Measurements from ENCODE around the gene NAGPA. TPM values are rescaled to one million over a fixed set of nuclear protein-coding genes. Genes with fewer than 3 reads are reported as not detected.

The NAGPA gene
- total and polyA plus RNA-seq, 2 of the 13 experiments (the other 11 are each of a cell fraction or from before 2014, with no cell fraction given) = 27.1 to 60.3 TPM

DNA sequence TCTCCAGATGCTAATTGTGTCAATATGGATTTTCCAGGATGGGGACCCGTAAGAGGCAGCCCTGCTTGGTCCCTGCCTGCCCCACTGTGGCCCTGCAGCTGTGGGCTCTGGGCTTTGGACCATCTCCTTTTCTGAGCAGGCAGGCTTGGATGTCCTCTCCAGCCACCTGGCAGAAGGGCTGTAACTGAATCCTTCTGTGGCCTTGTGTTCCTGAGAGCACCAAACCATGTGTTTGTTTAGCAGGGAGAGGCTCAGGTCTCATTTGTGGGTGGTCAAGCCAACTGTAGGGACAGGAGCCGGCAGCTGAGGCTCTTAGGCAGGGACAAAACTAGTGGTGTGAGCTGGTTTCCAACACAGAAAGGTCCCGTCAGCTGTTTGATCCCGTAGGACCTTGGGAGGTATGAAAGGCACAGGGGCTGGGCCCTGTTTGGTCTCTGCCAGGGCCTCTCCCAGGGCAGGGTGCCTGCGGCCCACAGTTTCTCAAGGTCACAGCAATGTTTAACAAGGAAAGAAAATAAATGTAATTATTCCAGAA lies 57.1 kb downstream of the NAGPA start (continued):
- TF ChIP-seq, protein P1, sequence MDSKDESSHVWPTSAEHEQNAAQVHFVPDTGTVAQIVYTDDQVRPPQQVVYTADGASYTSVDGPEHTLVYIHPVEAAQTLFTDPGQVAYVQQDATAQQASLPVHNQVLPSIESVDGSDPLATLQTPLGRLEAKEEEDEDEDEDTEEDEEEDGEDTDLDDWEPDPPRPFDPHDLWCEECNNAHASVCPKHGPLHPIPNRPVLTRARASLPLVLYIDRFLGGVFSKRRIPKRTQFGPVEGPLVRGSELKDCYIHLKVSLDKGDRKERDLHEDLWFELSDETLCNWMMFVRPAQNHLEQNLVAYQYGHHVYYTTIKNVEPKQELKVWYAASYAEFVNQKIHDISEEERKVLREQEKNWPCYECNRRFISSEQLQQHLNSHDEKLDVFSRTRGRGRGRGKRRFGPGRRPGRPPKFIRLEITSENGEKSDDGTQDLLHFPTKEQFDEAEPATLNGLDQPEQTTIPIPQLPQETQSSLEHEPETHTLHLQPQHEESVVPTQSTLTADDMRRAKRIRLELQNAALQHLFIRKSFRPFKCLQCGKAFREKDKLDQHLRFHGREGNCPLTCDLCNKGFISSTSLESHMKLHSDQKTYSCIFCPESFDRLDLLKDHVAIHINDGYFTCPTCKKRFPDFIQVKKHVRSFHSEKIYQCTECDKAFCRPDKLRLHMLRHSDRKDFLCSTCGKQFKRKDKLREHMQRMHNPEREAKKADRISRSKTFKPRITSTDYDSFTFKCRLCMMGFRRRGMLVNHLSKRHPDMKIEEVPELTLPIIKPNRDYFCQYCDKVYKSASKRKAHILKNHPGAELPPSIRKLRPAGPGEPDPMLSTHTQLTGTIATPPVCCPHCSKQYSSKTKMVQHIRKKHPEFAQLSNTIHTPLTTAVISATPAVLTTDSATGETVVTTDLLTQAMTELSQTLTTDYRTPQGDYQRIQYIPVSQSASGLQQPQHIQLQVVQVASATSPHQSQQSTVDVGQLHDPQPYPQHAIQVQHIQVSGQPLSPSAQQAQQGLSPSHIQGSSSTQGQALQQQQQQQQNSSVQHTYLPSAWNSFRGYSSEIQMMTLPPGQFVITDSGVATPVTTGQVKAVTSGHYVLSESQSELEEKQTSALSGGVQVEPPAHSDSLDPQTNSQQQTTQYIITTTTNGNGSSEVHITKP (CRISPR knock-in tag; IDR thresholded peaks at IDR 0.05; ENCODE audit: low read depth) = no peak
- no peak for TF ChIP-seq PLRG1 (conservative IDR thresholded peaks at IDR 0.05)
- no peak for TF ChIP-seq ZNF138 (CRISPR knock-in tag; IDR thresholded peaks at IDR 0.05; ENCODE audit: low read depth)
- 0 out of 2 replicates have a peak, but pooled peaks have one; percentile 58 for TF ChIP-seq PAWR (CRISPR knock-in tag; IDR thresholded peaks at IDR 0.05; ENCODE audit: borderline replicate concordance)
- no peak for TF ChIP-seq MTF1 (CRISPR knock-in tag; IDR thresholded peaks at IDR 0.05)
- TF ChIP-seq ZNF567 (CRISPR knock-in tag; IDR thresholded peaks at IDR 0.05; ENCODE audit: borderline replicate concordance) = peak; percentile 56; the same call in 1 of the 2 replicates
- no peak for TF ChIP-seq ETV6 (CRISPR knock-in tag; conservative IDR thresholded peaks at IDR 0.05)
- TF ChIP-seq PRDM4 (CRISPR knock-in tag; IDR thresholded peaks at IDR 0.05; ENCODE audit: borderline replicate concordance) = no peak
- TF ChIP-seq ZNF350 (CRISPR knock-in tag; IDR thresholded peaks at IDR 0.05; ENCODE audit: borderline replicate concordance, low read depth) = peak; percentile 72
- TF ChIP-seq CHD4 (IDR thresholded peaks at IDR 0.05; ENCODE audit: borderline replicate concordance, low read length) = no peak
- no peak for TF ChIP-seq NCOR1 (IDR thresholded peaks at IDR 0.05; ENCODE audit: borderline replicate concordance, low read length)
- TF ChIP-seq MLXIP (CRISPR knock-in tag; IDR thresholded peaks at IDR 0.05; ENCODE audit: borderline replicate concordance) = no peak
- no peak for TF ChIP-seq ZNF569 (CRISPR knock-in tag; IDR thresholded peaks at IDR 0.05; ENCODE audit: borderline replicate concordance)
- TF ChIP-seq SMC3 (IDR thresholded peaks at IDR 0.05; ENCODE audit: low read length) = no peak
- peak; percentile 60; the same call in 1 of the 2 replicates for TF ChIP-seq SIX1 (CRISPR knock-in tag; IDR thresholded peaks at IDR 0.05; ENCODE audit: borderline replicate concordance)
- TF ChIP-seq ZMYM4 (CRISPR knock-in tag; IDR thresholded peaks at IDR 0.05) = peak; percentile 32; the same call in 1 of the 2 replicates
- no peak for TF ChIP-seq ZNF619 (CRISPR knock-in tag; IDR thresholded peaks at IDR 0.05)
- TF ChIP-seq, protein P2, sequence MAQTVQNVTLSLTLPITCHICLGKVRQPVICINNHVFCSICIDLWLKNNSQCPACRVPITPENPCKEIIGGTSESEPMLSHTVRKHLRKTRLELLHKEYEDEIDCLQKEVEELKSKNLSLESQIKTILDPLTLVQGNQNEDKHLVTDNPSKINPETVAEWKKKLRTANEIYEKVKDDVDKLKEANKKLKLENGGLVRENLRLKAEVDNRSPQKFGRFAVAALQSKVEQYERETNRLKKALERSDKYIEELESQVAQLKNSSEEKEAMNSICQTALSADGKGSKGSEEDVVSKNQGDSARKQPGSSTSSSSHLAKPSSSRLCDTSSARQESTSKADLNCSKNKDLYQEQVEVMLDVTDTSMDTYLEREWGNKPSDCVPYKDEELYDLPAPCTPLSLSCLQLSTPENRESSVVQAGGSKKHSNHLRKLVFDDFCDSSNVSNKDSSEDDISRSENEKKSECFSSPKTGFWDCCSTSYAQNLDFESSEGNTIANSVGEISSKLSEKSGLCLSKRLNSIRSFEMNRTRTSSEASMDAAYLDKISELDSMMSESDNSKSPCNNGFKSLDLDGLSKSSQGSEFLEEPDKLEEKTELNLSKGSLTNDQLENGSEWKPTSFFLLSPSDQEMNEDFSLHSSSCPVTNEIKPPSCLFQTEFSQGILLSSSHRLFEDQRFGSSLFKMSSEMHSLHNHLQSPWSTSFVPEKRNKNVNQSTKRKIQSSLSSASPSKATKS (CRISPR knock-in tag; IDR thresholded peaks at IDR 0.05) = no peak

All from HepG2 (cell line).